ENCODE data around the gene PGAM5.

The PGAM5 gene

DNA sequence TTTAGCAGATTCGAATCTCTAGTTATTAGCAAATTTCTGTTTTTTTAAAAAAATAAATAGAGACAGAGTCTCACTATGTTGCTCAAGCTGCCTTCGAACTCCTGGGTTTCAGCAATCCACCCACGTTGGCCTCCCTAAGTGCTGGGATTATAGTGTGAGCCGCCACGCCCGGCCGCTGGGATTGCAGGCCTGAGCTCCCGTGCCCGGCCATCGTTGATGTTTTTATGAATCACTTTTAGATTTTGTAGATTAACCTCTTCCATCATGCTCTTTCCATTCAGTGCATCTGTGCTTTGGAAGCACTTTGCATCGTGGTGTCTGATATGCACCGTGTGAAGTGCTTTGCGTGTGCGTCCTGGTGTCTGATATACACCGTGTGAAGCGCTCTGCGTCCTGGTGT lies 20.9 kb downstream of the PGAM5 start:
- no peak for DNase-seq (ENCODE audit: low spot score)
- no peak overlapping the region for H2BK12ac ChIP-seq (ENCODE audit: low read length)
- peaks cover 4 to 8% of the 10 kb centered on the region in 2 donors for H3K9me3 ChIP-seq (replicated peaks in 1 of 2; ENCODE audit: control insufficient read depth in 2 of 2, insufficient read depth in 1 of 2, low read depth in 1 of 2, low read length in 2 of 2)
- peaks cover 76 to 94% of the 10 kb centered on the region in 2 donors for H3K36me3 ChIP-seq (replicated peaks in 1 of 2; ENCODE audit: control insufficient read depth in 2 of 2, insufficient read depth in 2 of 2, low read length in 2 of 2)
- H3K4me2 ChIP-seq (ENCODE audit: insufficient read depth, low read length, poor library complexity, severe bottlenecking) = no peak overlapping the region
- H3K27me3 ChIP-seq (ENCODE audit: control insufficient read depth in 3 of 3, insufficient read depth in 3 of 3, low read depth in 1 of 3, low read length in 3 of 3) = no peaks in the 10 kb centered on the region
- no peak overlapping the region for H3K27ac ChIP-seq (replicated peaks; ENCODE audit: low read length)
- WGBS, 2 donors (ENCODE audit: extremely low coverage in 2 of 2, insufficient read length in 2 of 2, insufficient replicate concordance in 1 of 2) = no CpG with 5 or more reads among the region's 17 CpGs
- H3K79me1 ChIP-seq (ENCODE audit: low read depth, low read length) = peaks cover 5% of the 10 kb centered on the region
- no peak overlapping the region for H2BK120ac ChIP-seq (ENCODE audit: low read depth, low read length)
- H2BK15ac ChIP-seq (ENCODE audit: low read length) = no peak overlapping the region
- H3K23ac ChIP-seq (ENCODE audit: low read depth, low read length, poor library complexity) = no peak overlapping the region
- H3K14ac ChIP-seq (ENCODE audit: low read length) = no peak overlapping the region
- no peak overlapping the region for H3K4ac ChIP-seq (ENCODE audit: low read length)
- H3K4me1 ChIP-seq (ENCODE audit: control insufficient read depth in 2 of 2, insufficient read depth in 1 of 2, low read depth in 1 of 2, low read length in 2 of 2) = no peaks in the 10 kb centered on the region
- no peak overlapping the region for H3K18ac ChIP-seq (ENCODE audit: low read length)
- no peak overlapping the region for H2BK5ac ChIP-seq (ENCODE audit: low read length)
- H2AFZ ChIP-seq (ENCODE audit: low read length) = no peak overlapping the region
- H3K4me3 ChIP-seq (ENCODE audit: low read length in 2 of 2) = no peak overlapping the region
- H3K9ac ChIP-seq (ENCODE audit: low read depth, low read length, poor library complexity) = no peak overlapping the region
- no peak overlapping the region for H4K91ac ChIP-seq (ENCODE audit: low read depth, low read length, poor library complexity)
- no peak overlapping the region for H2AK5ac ChIP-seq (ENCODE audit: low read depth, low read length)
- H4K8ac ChIP-seq (ENCODE audit: low read depth, low read length) = peak overlapping the region; percentile 72

DNA sequence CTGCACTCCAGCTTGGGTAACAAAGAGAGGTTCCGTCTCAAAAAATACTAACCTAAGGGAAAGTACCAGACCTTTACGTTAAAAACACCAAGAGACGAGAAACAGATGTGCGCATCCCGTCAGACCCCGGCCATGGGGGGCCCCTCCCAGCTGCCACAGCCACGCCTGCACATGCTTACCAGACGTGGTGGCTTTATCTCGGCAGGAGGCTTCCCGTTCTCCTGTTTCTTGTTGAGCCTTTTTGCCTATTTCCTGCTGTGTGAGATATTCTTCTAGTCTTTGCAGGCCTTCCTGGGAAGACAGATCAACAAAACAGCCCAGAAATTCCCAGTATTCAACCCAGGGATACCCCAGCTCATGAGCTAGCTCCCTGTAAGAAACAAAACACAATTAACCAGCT lies 23.6 kb downstream of the PGAM5 start:
- H2AFZ ChIP-seq (ENCODE audit: low read length) = no peak overlapping the region
- no peak overlapping the region for H3K9ac ChIP-seq (ENCODE audit: low read depth, low read length, poor library complexity)
- no peak overlapping the region for H2BK5ac ChIP-seq (ENCODE audit: low read length)
- H4K8ac ChIP-seq (ENCODE audit: low read depth, low read length) = no peak overlapping the region
- H3K4ac ChIP-seq (ENCODE audit: low read length) = no peak overlapping the region
- no peak overlapping the region for H2BK120ac ChIP-seq (ENCODE audit: low read depth, low read length)
- H2AK5ac ChIP-seq (ENCODE audit: low read depth, low read length) = no peak overlapping the region
- no peak overlapping the region for H3K4me2 ChIP-seq (ENCODE audit: insufficient read depth, low read length, poor library complexity, severe bottlenecking)
- no peak overlapping the region for H3K27ac ChIP-seq (replicated peaks; ENCODE audit: low read length)
- no peak overlapping the region for H2BK12ac ChIP-seq (ENCODE audit: low read length)
- no peak overlapping the region for H3K4me3 ChIP-seq (ENCODE audit: low read length in 2 of 2)
- H3K14ac ChIP-seq (ENCODE audit: low read length) = no peak overlapping the region
- DNase-seq (ENCODE audit: low spot score) = no peak
- peaks cover 70 to 94% of the 10 kb centered on the region in 2 donors for H3K36me3 ChIP-seq (replicated peaks in 1 of 2; ENCODE audit: control insufficient read depth in 2 of 2, insufficient read depth in 2 of 2, low read length in 2 of 2)
- H3K4me1 ChIP-seq (ENCODE audit: control insufficient read depth in 2 of 2, insufficient read depth in 1 of 2, low read depth in 1 of 2, low read length in 2 of 2) = no peaks in the 10 kb centered on the region
- H3K9me3 ChIP-seq (replicated peaks in 1 of 2; ENCODE audit: control insufficient read depth in 2 of 2, insufficient read depth in 1 of 2, low read depth in 1 of 2, low read length in 2 of 2) = peaks cover 2 to 8% of the 10 kb centered on the region in 2 donors
- H3K79me1 ChIP-seq (ENCODE audit: low read depth, low read length) = no peaks in the 10 kb centered on the region
- no CpG with 5 or more reads among the region's 10 CpGs for WGBS, 2 donors (ENCODE audit: extremely low coverage in 2 of 2, insufficient read length in 2 of 2, insufficient replicate concordance in 1 of 2)
- no peaks in the 10 kb centered on the region for H3K27me3 ChIP-seq (ENCODE audit: control insufficient read depth in 3 of 3, insufficient read depth in 3 of 3, low read depth in 1 of 3, low read length in 3 of 3)
- H2BK15ac ChIP-seq (ENCODE audit: low read length) = no peak overlapping the region
- H4K91ac ChIP-seq (ENCODE audit: low read depth, low read length, poor library complexity) = no peak overlapping the region
- H3K18ac ChIP-seq (ENCODE audit: low read length) = no peak overlapping the region
- H3K23ac ChIP-seq (ENCODE audit: low read depth, low read length, poor library complexity) = no peak overlapping the region

DNA sequence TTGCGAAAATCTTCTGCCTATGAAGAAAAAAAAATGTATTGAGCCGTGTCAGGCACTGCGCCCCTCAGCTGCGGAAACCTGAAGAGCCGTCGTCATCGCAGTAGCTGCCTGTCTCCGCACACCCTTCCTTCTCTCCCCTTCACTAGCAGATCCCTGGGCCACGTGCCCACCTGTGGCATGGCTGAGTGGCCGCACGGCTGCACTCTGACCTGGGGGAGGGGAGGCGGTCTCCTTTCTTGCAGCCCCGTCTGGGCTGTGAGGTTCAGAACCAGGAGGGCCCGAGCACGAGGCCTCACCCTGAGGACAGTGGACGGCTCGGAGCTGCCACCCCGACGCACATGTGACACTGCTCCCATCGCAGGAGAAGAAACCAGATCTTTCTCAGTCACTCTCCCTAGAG lies 24.9 kb downstream of the PGAM5 start:
- no peak overlapping the region for H3K14ac ChIP-seq (ENCODE audit: low read length)
- no peaks in the 10 kb centered on the region for H3K9me3 ChIP-seq (replicated peaks in 1 of 2; ENCODE audit: control insufficient read depth in 2 of 2, insufficient read depth in 1 of 2, low read depth in 1 of 2, low read length in 2 of 2)
- H4K91ac ChIP-seq (ENCODE audit: low read depth, low read length, poor library complexity) = no peak overlapping the region
- no peaks in the 10 kb centered on the region for H3K4me1 ChIP-seq (ENCODE audit: control insufficient read depth in 2 of 2, insufficient read depth in 1 of 2, low read depth in 1 of 2, low read length in 2 of 2)
- DNase-seq (ENCODE audit: low spot score) = no peak
- no peak overlapping the region for H2AFZ ChIP-seq (ENCODE audit: low read length)
- no peak overlapping the region for H2BK5ac ChIP-seq (ENCODE audit: low read length)
- H3K4me3 ChIP-seq (ENCODE audit: low read length in 2 of 2) = peak overlapping the region in 1 of 2 donors; percentile 10
- H2AK5ac ChIP-seq (ENCODE audit: low read depth, low read length) = no peak overlapping the region
- H2BK15ac ChIP-seq (ENCODE audit: low read length) = no peak overlapping the region
- H3K9ac ChIP-seq (ENCODE audit: low read depth, low read length, poor library complexity) = no peak overlapping the region
- no peak overlapping the region for H3K18ac ChIP-seq (ENCODE audit: low read length)
- H2BK12ac ChIP-seq (ENCODE audit: low read length) = no peak overlapping the region
- no peak overlapping the region for H3K23ac ChIP-seq (ENCODE audit: low read depth, low read length, poor library complexity)
- H4K8ac ChIP-seq (ENCODE audit: low read depth, low read length) = no peak overlapping the region
- no peak overlapping the region for H3K4me2 ChIP-seq (ENCODE audit: insufficient read depth, low read length, poor library complexity, severe bottlenecking)
- H3K27me3 ChIP-seq (ENCODE audit: control insufficient read depth in 3 of 3, insufficient read depth in 3 of 3, low read depth in 1 of 3, low read length in 3 of 3) = no peaks in the 10 kb centered on the region
- no CpG with 5 or more reads among the region's 20 CpGs for WGBS, 2 donors (ENCODE audit: extremely low coverage in 2 of 2, insufficient read length in 2 of 2, insufficient replicate concordance in 1 of 2)
- H3K4ac ChIP-seq (ENCODE audit: low read length) = no peak overlapping the region
- H3K27ac ChIP-seq (replicated peaks; ENCODE audit: low read length) = no peak overlapping the region
- H3K36me3 ChIP-seq (replicated peaks in 1 of 2; ENCODE audit: control insufficient read depth in 2 of 2, insufficient read depth in 2 of 2, low read length in 2 of 2) = peaks cover 72 to 96% of the 10 kb centered on the region in 2 donors
- no peak overlapping the region for H2BK120ac ChIP-seq (ENCODE audit: low read depth, low read length)
- H3K79me1 ChIP-seq (ENCODE audit: low read depth, low read length) = no peaks in the 10 kb centered on the region

GRCh38 chr12:132736378-132736777 lies 25.7 kb downstream of the PGAM5 start:
- no CpG with 5 or more reads among the region's 12 CpGs for WGBS, 2 donors (ENCODE audit: extremely low coverage in 2 of 2, insufficient read length in 2 of 2, insufficient replicate concordance in 1 of 2)
- Histone ChIP-seq H3K36me3 (replicated peaks in 1 of 2; ENCODE audit: control insufficient read depth in 2 of 2, insufficient read depth in 2 of 2, low read length in 2 of 2) (peaks cover 68 to 96% of the 10 kb centered on the region in 2 donors), H3K27ac (replicated peaks; ENCODE audit: low read length) (no peak overlapping the region), H3K4me1 (ENCODE audit: control insufficient read depth in 2 of 2, insufficient read depth in 1 of 2, low read depth in 1 of 2, low read length in 2 of 2) (no peaks in the 10 kb centered on the region), H3K4ac (ENCODE audit: low read length) (no peak overlapping the region), H3K23ac (ENCODE audit: low read depth, low read length, poor library complexity) (no peak overlapping the region), H3K4me3 (ENCODE audit: low read length in 2 of 2) (no peak overlapping the region), H4K8ac (ENCODE audit: low read depth, low read length) (no peak overlapping the region), H3K14ac (ENCODE audit: low read length) (no peak overlapping the region), H2BK12ac (ENCODE audit: low read length) (no peak overlapping the region), H2AFZ (ENCODE audit: low read length) (no peak overlapping the region), H2BK120ac (ENCODE audit: low read depth, low read length) (no peak overlapping the region), H3K27me3 (ENCODE audit: control insufficient read depth in 3 of 3, insufficient read depth in 3 of 3, low read depth in 1 of 3, low read length in 3 of 3) (no peaks in the 10 kb centered on the region), H3K9ac (ENCODE audit: low read depth, low read length, poor library complexity) (peak overlapping the region; percentile 73), H2BK15ac (ENCODE audit: low read length) (no peak overlapping the region), H3K18ac (ENCODE audit: low read length) (no peak overlapping the region), H3K4me2 (ENCODE audit: insufficient read depth, low read length, poor library complexity, severe bottlenecking) (no peak overlapping the region), H2BK5ac (ENCODE audit: low read length) (no peak overlapping the region), H3K79me1 (ENCODE audit: low read depth, low read length) (peaks cover 2% of the 10 kb centered on the region), H4K91ac (ENCODE audit: low read depth, low read length, poor library complexity) (no peak overlapping the region), H3K9me3 (replicated peaks in 1 of 2; ENCODE audit: control insufficient read depth in 2 of 2, insufficient read depth in 1 of 2, low read depth in 1 of 2, low read length in 2 of 2) (no peaks in the 10 kb centered on the region), H2AK5ac (ENCODE audit: low read depth, low read length) (no peak overlapping the region)
- no peak for DNase-seq (ENCODE audit: low spot score)
